IPS-15b (cell line): ENCODE measurements around the gene ITSN1.

Experiments used
- H3K27me3 ChIP-seq: one replicate; pipeline ENCODE4 v1.6.1; 2013; ENCODE audit warnings: low read length; ENCODE audit not compliant: control insufficient read depth, insufficient read depth
- H3K36me3 ChIP-seq: one replicate; pipeline ENCODE4 v1.6.1; 2013; ENCODE audit warnings: low read length; ENCODE audit not compliant: control insufficient read depth, insufficient read depth
- H3K4me1 ChIP-seq: one replicate; pipeline ENCODE4 v1.6.1; 2013; ENCODE audit warnings: mild to moderate bottlenecking, low read length; ENCODE audit not compliant: control insufficient read depth, insufficient read depth
- H3K4me3 ChIP-seq: one replicate; pipeline ENCODE4 v1.5.1; 2013; ENCODE audit warnings: low read depth, low read length
- H3K9ac ChIP-seq: one replicate; pipeline ENCODE4 v1.6.1; 2013; ENCODE audit warnings: low read depth, mild to moderate bottlenecking, low read length
- H3K9me3 ChIP-seq: one replicate; pipeline ENCODE4 v1.6.1; 2013; ENCODE audit warnings: mild to moderate bottlenecking, low read length; ENCODE audit not compliant: control insufficient read depth, insufficient read depth

The ITSN1 gene

GRCh38 chr21:33821503-33822322 is 179.4 kb downstream of the ITSN1 start:
- H3K9ac ChIP-seq, result no peak overlapping the region
- no peaks in the 10 kb centered on the region for H3K4me1 ChIP-seq
- no peak overlapping the region for H3K4me3 ChIP-seq
- peaks cover 4% of the 10 kb centered on the region for H3K36me3 ChIP-seq
- H3K9me3 ChIP-seq, result no peaks in the 10 kb centered on the region
- H3K27me3 ChIP-seq, result no peaks in the 10 kb centered on the region

GRCh38 chr21:33824156-33824941 is 182.0 kb downstream of the ITSN1 start:
- Histone ChIP-seq H3K9me3 (no peaks in the 10 kb centered on the region), H3K9ac (no peak overlapping the region), H3K4me1 (no peaks in the 10 kb centered on the region), H3K4me3 (no peak overlapping the region), H3K36me3 (peaks cover 3% of the 10 kb centered on the region), H3K27me3 (no peaks in the 10 kb centered on the region)

GRCh38 chr21:33825419-33825818 is 183.1 kb downstream of the ITSN1 start:
- Histone ChIP-seq H3K9ac (no peak overlapping the region), H3K4me3 (no peak overlapping the region), H3K27me3 (no peaks in the 10 kb centered on the region), H3K36me3 (peaks cover 4% of the 10 kb centered on the region), H3K4me1 (no peaks in the 10 kb centered on the region), H3K9me3 (no peaks in the 10 kb centered on the region)

DNA sequence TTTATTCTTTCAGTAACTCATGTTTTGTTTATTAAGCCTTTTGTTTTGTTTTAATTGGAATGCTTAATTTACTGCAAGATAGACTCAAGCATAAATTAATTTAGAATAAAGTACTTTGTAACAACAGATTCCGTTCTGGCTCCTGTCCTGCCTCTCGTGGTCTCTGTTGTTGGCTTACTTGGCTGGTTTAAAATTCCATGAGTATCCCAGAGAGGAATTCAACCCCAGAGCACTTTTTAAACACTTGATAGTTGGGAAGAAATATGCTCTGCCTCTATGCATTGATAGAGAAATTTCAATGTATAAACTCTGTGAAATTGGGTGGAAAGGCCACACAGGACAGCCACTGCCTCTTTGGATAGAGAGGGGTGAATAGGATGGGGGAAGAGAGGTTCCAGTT is 183.6 kb downstream of the ITSN1 start:
- no peak overlapping the region for H3K4me3 ChIP-seq
- H3K27me3 ChIP-seq, result no peaks in the 10 kb centered on the region
- H3K4me1 ChIP-seq, result no peaks in the 10 kb centered on the region
- H3K9me3 ChIP-seq, result no peaks in the 10 kb centered on the region
- no peak overlapping the region for H3K9ac ChIP-seq
- H3K36me3 ChIP-seq, result peaks cover 4% of the 10 kb centered on the region

DNA sequence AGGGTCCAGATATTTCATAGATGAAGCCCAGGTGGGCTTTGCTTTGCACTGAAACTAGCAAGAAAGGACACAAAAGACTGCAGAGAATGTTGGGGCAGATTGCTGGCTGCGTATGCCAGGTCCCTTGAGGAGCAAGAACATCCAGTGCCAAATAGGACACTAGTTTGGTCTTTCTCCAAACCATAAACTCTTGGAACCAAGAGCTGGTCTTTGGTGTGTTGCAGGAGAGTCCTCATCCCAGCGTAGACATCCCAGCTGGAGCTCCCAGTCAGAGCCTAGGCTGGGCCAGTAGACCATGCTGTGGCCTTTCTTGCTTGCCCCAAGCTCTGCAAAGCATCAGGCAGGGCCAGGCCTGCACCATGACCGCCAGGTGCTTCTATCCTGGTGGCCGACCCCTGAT is 185.8 kb downstream of the ITSN1 start:
- no peaks in the 10 kb centered on the region for H3K4me1 ChIP-seq
- no peaks in the 10 kb centered on the region for H3K9me3 ChIP-seq
- no peak overlapping the region for H3K4me3 ChIP-seq
- H3K36me3 ChIP-seq, result peaks cover 18% of the 10 kb centered on the region
- no peaks in the 10 kb centered on the region for H3K27me3 ChIP-seq
- no peak overlapping the region for H3K9ac ChIP-seq

DNA sequence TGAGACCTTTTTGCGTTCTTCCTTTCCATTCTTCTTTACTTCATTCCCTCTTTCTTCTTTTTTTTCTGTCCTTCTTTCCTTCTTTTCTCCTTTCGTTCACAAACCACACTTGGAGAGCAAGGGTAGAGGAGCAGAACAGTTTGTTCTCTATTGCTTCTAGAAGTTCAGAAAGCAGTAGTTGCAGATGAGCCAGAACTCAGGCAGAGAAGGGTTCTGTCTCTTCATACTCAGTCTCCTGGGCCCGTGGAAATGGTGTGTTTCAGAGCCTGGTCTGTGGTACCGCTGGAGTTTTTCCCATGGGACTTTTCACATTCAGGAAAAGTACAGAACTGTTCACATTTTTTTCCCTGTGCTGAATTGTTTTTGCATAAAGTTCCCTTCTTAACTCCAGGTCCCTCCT is 186.3 kb downstream of the ITSN1 start:
- H3K36me3 ChIP-seq, result peaks cover 18% of the 10 kb centered on the region
- no peak overlapping the region for H3K9ac ChIP-seq
- no peak overlapping the region for H3K4me3 ChIP-seq

DNA sequence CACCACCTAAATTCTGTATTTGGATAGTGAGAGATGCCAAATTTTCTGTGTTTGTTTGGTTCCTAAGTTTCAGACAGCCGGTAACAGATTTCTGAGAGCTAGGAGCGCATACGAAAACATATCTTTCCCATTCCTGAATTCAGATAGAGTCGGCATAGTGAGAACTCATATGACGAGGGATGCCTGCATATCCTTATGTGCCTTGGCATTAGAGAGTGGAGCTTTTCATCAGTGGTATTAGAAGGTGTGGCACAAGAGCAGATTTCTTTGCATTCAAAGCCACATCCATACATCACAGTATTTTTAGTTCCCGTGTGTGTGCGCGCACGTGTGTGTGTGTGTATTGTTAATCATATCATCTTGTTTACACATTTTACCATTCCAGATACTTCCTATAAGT is 187.5 kb downstream of the ITSN1 start:
- Histone ChIP-seq H3K36me3 (peaks cover 18% of the 10 kb centered on the region), H3K4me1 (no peaks in the 10 kb centered on the region), H3K9ac (no peak overlapping the region), H3K9me3 (no peaks in the 10 kb centered on the region), H3K27me3 (no peaks in the 10 kb centered on the region), H3K4me3 (no peak overlapping the region)

More for the DNA sequence above, 186.3 kb downstream of the ITSN1 start:
- Histone ChIP-seq H3K9me3 (no peaks in the 10 kb centered on the region), H3K4me1 (no peaks in the 10 kb centered on the region), H3K27me3 (no peaks in the 10 kb centered on the region)

GRCh38 chr21:33831962-33832659 is 189.8 kb downstream of the ITSN1 start:
- Histone ChIP-seq H3K4me1 (no peaks in the 10 kb centered on the region), H3K4me3 (no peak overlapping the region), H3K9me3 (no peaks in the 10 kb centered on the region), H3K36me3 (peaks cover 21% of the 10 kb centered on the region), H3K27me3 (no peaks in the 10 kb centered on the region), H3K9ac (no peak overlapping the region)

DNA sequence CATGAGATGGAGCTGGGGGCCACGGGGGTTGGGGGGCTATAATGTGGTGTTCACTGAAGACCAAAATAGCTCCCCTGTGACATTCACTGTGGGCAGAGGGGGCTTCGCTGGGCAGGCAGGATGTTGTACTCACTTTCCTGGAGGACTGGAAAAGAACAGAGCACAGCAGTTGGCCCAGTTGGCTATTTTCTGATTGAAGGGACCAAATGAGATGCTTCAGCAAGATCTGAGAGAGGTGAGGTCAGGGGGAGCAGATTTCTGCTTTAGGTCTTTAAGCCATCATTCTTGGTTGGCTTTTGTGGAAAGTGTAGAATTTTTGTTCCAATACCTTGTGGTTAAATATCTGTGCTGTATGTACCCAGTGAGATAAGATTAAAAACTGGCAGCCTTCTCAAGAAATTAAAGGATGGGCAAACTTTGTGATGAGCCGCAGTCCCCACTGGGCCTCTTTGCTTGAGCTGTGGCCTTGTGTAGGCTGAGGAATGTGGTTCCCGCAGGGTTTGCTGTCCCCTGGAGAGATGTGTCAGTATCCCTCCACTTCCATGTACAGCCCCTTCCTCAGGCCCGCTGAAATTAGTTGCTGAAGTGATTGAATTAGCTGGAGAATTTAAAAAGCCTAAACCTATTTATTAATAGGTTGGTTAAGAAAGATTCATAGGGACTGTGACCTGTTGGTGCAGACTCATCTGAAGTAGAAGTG is 192.7 kb downstream of the ITSN1 start:
- no peaks in the 10 kb centered on the region for H3K9me3 ChIP-seq
- H3K36me3 ChIP-seq, result peaks cover 18% of the 10 kb centered on the region
- H3K27me3 ChIP-seq, result no peaks in the 10 kb centered on the region
- H3K9ac ChIP-seq, result no peak overlapping the region
- H3K4me3 ChIP-seq, result no peak overlapping the region
- H3K4me1 ChIP-seq, result no peaks in the 10 kb centered on the region

DNA sequence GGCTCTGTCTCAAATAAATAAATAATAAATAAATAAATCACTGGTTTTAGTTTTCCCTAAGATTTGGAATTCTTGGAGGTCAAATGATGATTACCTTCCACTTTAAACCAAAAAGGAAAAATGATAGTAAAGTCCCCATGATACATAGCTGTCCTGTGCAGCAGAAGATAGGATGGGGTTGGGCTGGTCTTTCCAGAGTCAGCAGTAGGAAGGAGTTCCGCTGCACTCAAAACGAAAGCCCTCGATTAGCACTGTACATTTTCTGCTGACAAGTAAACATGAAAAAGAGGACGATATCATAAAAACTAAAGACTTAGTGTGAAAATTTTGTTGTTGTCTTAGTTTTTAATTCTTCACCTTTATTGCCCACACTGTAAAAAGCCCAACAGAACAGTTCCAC is 193.6 kb downstream of the ITSN1 start:
- Histone ChIP-seq H3K4me1 (no peaks in the 10 kb centered on the region), H3K4me3 (no peak overlapping the region), H3K27me3 (no peaks in the 10 kb centered on the region), H3K9ac (no peak overlapping the region), H3K9me3 (no peaks in the 10 kb centered on the region), H3K36me3 (peaks cover 18% of the 10 kb centered on the region)

GRCh38 chr21:33836408-33836807 is 194.1 kb downstream of the ITSN1 start:
- H3K36me3 ChIP-seq, result peaks cover 18% of the 10 kb centered on the region

More at GRCh38 chr21:33836408-33836807, 194.1 kb downstream of the ITSN1 start:
- Histone ChIP-seq H3K4me1 (no peaks in the 10 kb centered on the region), H3K4me3 (no peak overlapping the region), H3K27me3 (no peaks in the 10 kb centered on the region), H3K9me3 (no peaks in the 10 kb centered on the region), H3K9ac (no peak overlapping the region)
